ENCODE data around the gene SH2D4B.

The SH2D4B gene

GRCh38 chr10:80690434-80690833, 152.7 kb downstream of the SH2D4B start:
- DNase-seq (ENCODE audit: low spot score), result no peak

GRCh38 chr10:80691441-80691840, 153.7 kb downstream of the SH2D4B start:
- DNase-seq (ENCODE audit: low spot score), result no peak

GRCh38 chr10:80693565-80693964, 155.9 kb downstream of the SH2D4B start:
- DNase-seq (ENCODE audit: low spot score), result no peak

GRCh38 chr10:80694930-80695329, 157.2 kb downstream of the SH2D4B start:
- DNase-seq (ENCODE audit: low spot score), result no peak
